Gastroesophageal sphincter (tissue), 4 donors: Measurements from ENCODE around the gene TMEM45A. TPM values are rescaled to one million over a fixed set of nuclear protein-coding genes. Genes with fewer than 3 reads are reported as not detected.

ENCODE experiments used
- ATAC-seq: fragments of 150-250 bp; one replicate; pipeline ENCODE4 v1.9.1; 2016; ENCODE audit warnings: mild to moderate bottlenecking, moderate library complexity
- H3K27ac ChIP-seq, 4 donors: fragments of 200-600 bp; sonication (generic) in 3 of 4; 1 replicate in 3 of 4; 2 replicates in 1 of 4; pipeline ENCODE4 v1.5.1; 2016 to 2019
- H3K27me3 ChIP-seq: fragments of 200-600 bp; sonication (generic); one replicate; pipeline ENCODE4 v1.5.1; 2019
- H3K36me3 ChIP-seq, 2 donors: fragments of 200-600 bp; sonication (generic); one replicate each; pipeline ENCODE4 v1.5.1; 2019; ENCODE audit warnings: control low read depth in 1 of 2
- H3K4me1 ChIP-seq, 3 donors: fragments of 200-600 bp; sonication (generic); 1 replicate in 2 of 3; 2 replicates in 1 of 3; pipeline ENCODE4 v1.5.1; 2016 to 2019; ENCODE audit warnings: control low read depth in 2 of 3
- H3K4me3 ChIP-seq, 2 donors: fragments of 200-600 bp; sonication (generic); one replicate each; pipeline ENCODE4 v1.5.1; 2019; ENCODE audit warnings: mild to moderate bottlenecking in 1 of 2, moderate library complexity in 1 of 2
- H3K9me3 ChIP-seq, 3 donors: fragments of 200-600 bp; sonication (generic); one replicate each; pipeline ENCODE4 v1.5.1; 2017 to 2019; ENCODE audit warnings: control low read depth in 2 of 3
- EP300 ChIP-seq: sonication (generic); formaldehyde crosslinking; IDR thresholded peaks from one replicate; pipeline ENCODE4 v1.6.1; 2017; ENCODE audit warnings: antibody characterized with exemption, mild to moderate bottlenecking
- POLR2A ChIP-seq, 2 donors: fragments of 450-650 bp; IDR thresholded peaks; one replicate each; pipeline ENCODE4 v1.6.1; 2017; ENCODE audit warnings: antibody characterized with exemption in 2 of 2, mild to moderate bottlenecking in 2 of 2, moderate library complexity in 1 of 2
- POLR2AphosphoS5 ChIP-seq: sonication (generic); formaldehyde crosslinking; IDR thresholded peaks from one replicate; pipeline ENCODE4 v1.6.1; 2017; ENCODE audit warnings: antibody characterized with exemption
- total RNA-seq, 4 donors: library from RNA; depleted of rRNA; stranded (reverse); fragments of >200 nt; gene quantifications; one replicate each; pipeline ENCODE4 v1.1.0, GENCODE V29; 2016
- TF ChIP-seq, protein P1 (sequence below), 4 experiments: fragments of 200-600 bp in 2 of 4; fragments of 450-650 bp in 2 of 4; sonication (generic) in 1 of 4; IDR thresholded peaks; one replicate each; pipeline ENCODE4 v1.5.1; 2017 to 2019; ENCODE audit warnings: antibody characterized with exemption in 4 of 4, mild to moderate bottlenecking in 2 of 4, moderate library complexity in 2 of 4

Gene TMEM45A
- total RNA-seq, 4 donors from 2014 or later: 8.9 to 18.4 (median 17.6) TPM

DNA sequence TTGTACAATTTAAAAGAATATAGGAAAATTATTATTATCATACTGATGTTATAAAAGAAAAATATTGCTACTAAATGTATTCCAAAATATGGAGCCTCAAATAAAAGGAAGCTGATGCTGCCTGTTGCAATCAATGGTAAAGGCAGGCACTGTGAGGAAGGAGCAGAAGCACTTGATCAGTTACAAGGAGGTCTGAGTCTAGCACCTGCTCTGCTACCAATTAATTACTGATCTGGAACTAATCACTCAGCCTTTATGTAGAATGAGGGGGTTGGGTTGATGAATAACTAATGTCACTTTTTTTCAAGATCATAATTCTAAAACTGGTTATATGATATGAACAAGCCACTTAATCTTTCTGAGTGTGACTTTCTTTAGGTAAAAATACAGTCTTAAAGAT, 122.5 kb downstream of the TMEM45A start:
- Histone ChIP-seq H3K36me3 (no peaks in the 10 kb centered on the region), H3K4me1 (no peaks in the 10 kb centered on the region), H3K27ac (no peak overlapping the region), H3K9me3 (no peaks in the 10 kb centered on the region), H3K27me3 (peaks cover 7% of the 10 kb centered on the region), H3K4me3 (no peak overlapping the region)
- ATAC-seq: no peak
- TF ChIP-seq POLR2A (IDR thresholded peaks at IDR 0.05): no peak
- no peak for TF ChIP-seq EP300
- TF ChIP-seq, protein P1, sequence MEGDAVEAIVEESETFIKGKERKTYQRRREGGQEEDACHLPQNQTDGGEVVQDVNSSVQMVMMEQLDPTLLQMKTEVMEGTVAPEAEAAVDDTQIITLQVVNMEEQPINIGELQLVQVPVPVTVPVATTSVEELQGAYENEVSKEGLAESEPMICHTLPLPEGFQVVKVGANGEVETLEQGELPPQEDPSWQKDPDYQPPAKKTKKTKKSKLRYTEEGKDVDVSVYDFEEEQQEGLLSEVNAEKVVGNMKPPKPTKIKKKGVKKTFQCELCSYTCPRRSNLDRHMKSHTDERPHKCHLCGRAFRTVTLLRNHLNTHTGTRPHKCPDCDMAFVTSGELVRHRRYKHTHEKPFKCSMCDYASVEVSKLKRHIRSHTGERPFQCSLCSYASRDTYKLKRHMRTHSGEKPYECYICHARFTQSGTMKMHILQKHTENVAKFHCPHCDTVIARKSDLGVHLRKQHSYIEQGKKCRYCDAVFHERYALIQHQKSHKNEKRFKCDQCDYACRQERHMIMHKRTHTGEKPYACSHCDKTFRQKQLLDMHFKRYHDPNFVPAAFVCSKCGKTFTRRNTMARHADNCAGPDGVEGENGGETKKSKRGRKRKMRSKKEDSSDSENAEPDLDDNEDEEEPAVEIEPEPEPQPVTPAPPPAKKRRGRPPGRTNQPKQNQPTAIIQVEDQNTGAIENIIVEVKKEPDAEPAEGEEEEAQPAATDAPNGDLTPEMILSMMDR (IDR thresholded peaks at IDR 0.05): no peak
- no peak for TF ChIP-seq POLR2AphosphoS5

- Histone ChIP-seq H3K27me3 (peaks cover 7% of the 10 kb centered on the region), H3K9me3 (no peaks in the 10 kb centered on the region), H3K4me3 (no peak overlapping the region), H3K27ac (no peak overlapping the region), H3K36me3 (no peaks in the 10 kb centered on the region), H3K4me1 (no peaks in the 10 kb centered on the region)
- ATAC-seq: no peak
- TF ChIP-seq, protein P1 (IDR thresholded peaks at IDR 0.05): no peak
- TF ChIP-seq EP300 (no peak), POLR2A (IDR thresholded peaks at IDR 0.05) (no peak), POLR2AphosphoS5 (no peak)
Measured at GRCh38 chr3:100615684-100616083, 123.3 kb downstream of the TMEM45A start.

GRCh38 chr3:100621251-100621650, 128.8 kb downstream of the TMEM45A start:
- TF ChIP-seq POLR2A (IDR thresholded peaks at IDR 0.05): no peak
- TF ChIP-seq POLR2AphosphoS5: no peak
- no peak for TF ChIP-seq EP300
- TF ChIP-seq, protein P1 (IDR thresholded peaks at IDR 0.05): no peak
- no peak for ATAC-seq
- Histone ChIP-seq H3K4me3 (no peak overlapping the region), H3K27ac (no peak overlapping the region), H3K27me3 (no peaks in the 10 kb centered on the region), H3K36me3 (no peaks in the 10 kb centered on the region), H3K4me1 (no peaks in the 10 kb centered on the region), H3K9me3 (no peaks in the 10 kb centered on the region)

Other genes with a start within 250 kb of the TMEM45A start
- gene TBC1D23, start 231.6 kb upstream of the TMEM45A start, total RNA-seq: 10 to 100 TPM; 23.9 to 37.2 (median 34.0) TPM
- 10 to 100 TPM; 13.0 to 39.7 (median 21.1) TPM for gene NIT2, start 157.9 kb upstream of the TMEM45A start, total RNA-seq
- 10 to 100 TPM; 55.3 to 61.5 (median 59.9) TPM for gene TOMM70, start 91.5 kb upstream of the TMEM45A start, total RNA-seq
- gene LNP1, start 91.1 kb upstream of the TMEM45A start, total RNA-seq: 1 to 10 TPM; 2.3 to 3.9 (median 3.2) TPM
- gene ADGRG7, start 117.0 kb downstream of the TMEM45A start, total RNA-seq: under 1 TPM in 1 of 4 donors, not detected in 3; 0.13 TPM
- gene TFG, start 216.9 kb downstream of the TMEM45A start, total RNA-seq: 10 to 100 TPM; 61.9 to 72.7 (median 64.1) TPM